ENCODE data around the gene FCN3. TPM values are rescaled to one million over a fixed set of nuclear protein-coding genes. Genes with fewer than 3 reads are reported as not detected.

The FCN3 gene
- total RNA-seq, 1 experiment from 2014 or later, result 0.22 TPM

GRCh38 chr1:27372022-27372807 is 2.4 kb downstream of the FCN3 start:
- WGBS (ENCODE audit: extremely low coverage, insufficient read length, low lambda C conversion rate), result no CpG with 5 or more reads among the region's 19 CpGs
- Histone ChIP-seq H3K14ac (ENCODE audit: insufficient read depth, low read length) (no peak overlapping the region; the same call in 1 of the 2 replicates), H3T11ph (ENCODE audit: low read length) (no peak overlapping the region)

More at GRCh38 chr1:27372022-27372807, 2.4 kb downstream of the FCN3 start:
- peaks cover 11% of the 10 kb centered on the region for H3K27me3 Mint-ChIP-seq (ENCODE audit: low read depth)
- Histone ChIP-seq H3K56ac (ENCODE audit: insufficient read length, low read depth, low read length) (no peak overlapping the region), H4K8ac (replicated peaks; ENCODE audit: insufficient read length, low read depth, low read length) (no peak overlapping the region), H2AK5ac (ENCODE audit: insufficient read length, low read length) (no peak overlapping the region), H2BK20ac (ENCODE audit: low read depth, low read length, poor library complexity, severe bottlenecking) (no peak overlapping the region), H3K4ac (ENCODE audit: low read depth, low read length) (no peak overlapping the region), H3K27me3 (ENCODE audit: insufficient read depth, low read length) (no peaks in the 10 kb centered on the region), H3K79me1 (ENCODE audit: insufficient read depth, low read depth, low read length, poor library complexity, severe bottlenecking) (no peaks in the 10 kb centered on the region), H3K9me3 (ENCODE audit: control insufficient read depth, low read depth, low read length) (no peaks in the 10 kb centered on the region), H4K91ac (ENCODE audit: insufficient read length, low read depth, low read length) (no peak overlapping the region), H3K27ac (ENCODE audit: insufficient read length, low read depth, low read length) (no peak overlapping the region), H3K4me1 (ENCODE audit: insufficient read depth, low read length) (no peaks in the 10 kb centered on the region; the same call in 1 of the 2 replicates), H2BK12ac (ENCODE audit: insufficient read length, low read depth, low read length) (no peak overlapping the region), H2BK120ac (ENCODE audit: low read depth, low read length, poor library complexity, severe bottlenecking) (no peak overlapping the region), H3K4me2 (ENCODE audit: insufficient read depth, insufficient read length, low read length) (no peak overlapping the region), H2BK15ac (ENCODE audit: low read depth, low read length) (no peak overlapping the region), H2BK5ac (ENCODE audit: insufficient read length, low read length) (no peak overlapping the region), H2AFZ (ENCODE audit: low read length) (no peak overlapping the region), H3K23ac (ENCODE audit: insufficient read length, low read depth, low read length) (no peak overlapping the region), H3K9ac (ENCODE audit: extremely low read depth, insufficient read length, low read length) (no peak overlapping the region), H3K79me2 (ENCODE audit: insufficient read depth, low read length) (no peaks in the 10 kb centered on the region), H4K5ac (ENCODE audit: insufficient read length, low read depth, low read length) (no peak overlapping the region), H3K18ac (ENCODE audit: insufficient read length, low read depth, low read length) (no peak overlapping the region), H3K23me2 (ENCODE audit: insufficient read length, low read depth, low read length, poor library complexity, severe bottlenecking) (peaks cover 2% of the 10 kb centered on the region), H4K20me1 (ENCODE audit: control insufficient read depth, insufficient read depth, insufficient read length) (no peaks in the 10 kb centered on the region)
- no peak overlapping the region for H3K4me3 Mint-ChIP-seq
- no peak for DNase-seq
- peak overlapping the region in 1 of 3 experiments; percentile 70; a peak in 1 of 7 replicates for H3K27ac Mint-ChIP-seq
- TF ChIP-seq CTCF (conservative IDR thresholded peaks at IDR 0.05), result no peak
- H3K9me3 Mint-ChIP-seq, result no peaks in the 10 kb centered on the region
- peaks cover 3 to 25% of the 10 kb centered on the region in 2 experiments for H3K4me1 Mint-ChIP-seq
- H3K36me3 Mint-ChIP-seq (ENCODE audit: insufficient read depth in 1 of 3, low read depth in 3 of 3), result no peaks in the 10 kb centered on the region

Data from H9 (cell line).